ENCODE data around the gene THSD4.

DNA sequence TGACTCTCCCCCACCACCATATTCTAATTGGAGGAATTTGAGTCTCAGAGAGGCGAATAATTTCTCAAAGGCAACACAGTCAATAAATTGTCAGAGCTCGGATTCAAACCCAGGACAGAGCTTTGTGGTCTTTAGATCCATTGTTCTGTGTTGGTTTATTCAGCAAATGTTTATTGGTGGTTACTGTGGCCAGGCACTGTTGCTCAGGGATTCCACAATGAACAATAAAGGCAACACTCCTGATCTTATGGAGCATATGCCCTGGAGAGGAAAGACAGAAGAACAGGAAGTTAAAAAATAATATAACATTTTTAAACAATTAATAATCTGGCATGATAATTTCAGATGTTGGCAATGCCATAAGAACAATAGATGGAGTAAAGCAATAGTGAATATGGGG lies 403.4 kb downstream of the THSD4 start:
- TF ChIP-seq MCM7 (IDR thresholded peaks at IDR 0.05) = no peak
- TF ChIP-seq, protein P1, sequence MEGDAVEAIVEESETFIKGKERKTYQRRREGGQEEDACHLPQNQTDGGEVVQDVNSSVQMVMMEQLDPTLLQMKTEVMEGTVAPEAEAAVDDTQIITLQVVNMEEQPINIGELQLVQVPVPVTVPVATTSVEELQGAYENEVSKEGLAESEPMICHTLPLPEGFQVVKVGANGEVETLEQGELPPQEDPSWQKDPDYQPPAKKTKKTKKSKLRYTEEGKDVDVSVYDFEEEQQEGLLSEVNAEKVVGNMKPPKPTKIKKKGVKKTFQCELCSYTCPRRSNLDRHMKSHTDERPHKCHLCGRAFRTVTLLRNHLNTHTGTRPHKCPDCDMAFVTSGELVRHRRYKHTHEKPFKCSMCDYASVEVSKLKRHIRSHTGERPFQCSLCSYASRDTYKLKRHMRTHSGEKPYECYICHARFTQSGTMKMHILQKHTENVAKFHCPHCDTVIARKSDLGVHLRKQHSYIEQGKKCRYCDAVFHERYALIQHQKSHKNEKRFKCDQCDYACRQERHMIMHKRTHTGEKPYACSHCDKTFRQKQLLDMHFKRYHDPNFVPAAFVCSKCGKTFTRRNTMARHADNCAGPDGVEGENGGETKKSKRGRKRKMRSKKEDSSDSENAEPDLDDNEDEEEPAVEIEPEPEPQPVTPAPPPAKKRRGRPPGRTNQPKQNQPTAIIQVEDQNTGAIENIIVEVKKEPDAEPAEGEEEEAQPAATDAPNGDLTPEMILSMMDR (IDR thresholded peaks at IDR 0.05 in 2 of 3, conservative IDR thresholded peaks at IDR 0.05 in 1 of 3; ENCODE audit: insufficient read depth in 2 of 3, low read depth in 1 of 3, low read length in 3 of 3) = no peak
- no peak for TF ChIP-seq NR3C1 (CRISPR knock-in tag; IDR thresholded peaks at IDR 0.05)
- no peak for TF ChIP-seq ETV6 (IDR thresholded peaks at IDR 0.05; ENCODE audit: borderline replicate concordance in 1 of 2, low read depth in 2 of 2, low read length in 1 of 2)
- no peak for TF ChIP-seq ETV6 (CRISPR knock-in tag; IDR thresholded peaks at IDR 0.05; ENCODE audit: borderline replicate concordance)
